Endothelial cell of hepatic sinusoid (primary cell): ENCODE results near the gene MKNK1.

Experiments used
- in situ Hi-C: cut with HindIII; loops from 2 replicates; pipeline ENCODE4 v1.10.0; 2017; ENCODE audit warnings: low sequenced_read_pairs

The MKNK1 gene

GRCh38 chr1:46526013-46526690, 77.9 kb downstream of the MKNK1 start:
- in situ Hi-C loops = no loop called here

GRCh38 chr1:46525253-46525983, 78.7 kb downstream of the MKNK1 start:
- in situ Hi-C loops = no loop called here

- in situ Hi-C loops = loop anchor here (5.0 kb wide), 1 partner anchor 48 kb away; no protein-coding TSS in a partner anchor
These were observed 79.2 kb downstream of the MKNK1 start for GRCh38 chr1:46524843-46525242.

- in situ Hi-C loops = loop anchor here (5.0 kb wide), 1 partner anchor 46 kb away; no protein-coding TSS in a partner anchor
These were observed 80.3 kb downstream of the MKNK1 start for GRCh38 chr1:46523496-46524353.

- in situ Hi-C loops = loop anchor here (5.0 kb wide), 1 partner anchor 46 kb away; no protein-coding TSS in a partner anchor
These were observed 81.1 kb downstream of the MKNK1 start for GRCh38 chr1:46522969-46523320.

- in situ Hi-C loops = loop anchor here (5.0 kb wide), 1 partner anchor 45 kb away; no protein-coding TSS in a partner anchor
These were observed 81.7 kb downstream of the MKNK1 start for GRCh38 chr1:46522184-46522968.

GRCh38 chr1:46521414-46521813, 82.7 kb downstream of the MKNK1 start:
- in situ Hi-C loops = loop anchor here (5.0 kb wide), 1 partner anchor 44 kb away; no protein-coding TSS in a partner anchor

- in situ Hi-C loops = loop anchor here (5.0 kb wide), 1 partner anchor 43 kb away; no protein-coding TSS in a partner anchor
These were observed 83.8 kb downstream of the MKNK1 start for GRCh38 chr1:46520063-46520911.

- in situ Hi-C loops = no loop called here
These were observed 84.9 kb downstream of the MKNK1 start for GRCh38 chr1:46519209-46519608.

GRCh38 chr1:46517932-46518498, 86.1 kb downstream of the MKNK1 start:
- in situ Hi-C loops = no loop called here

- in situ Hi-C loops = no loop called here
These were observed 87.0 kb downstream of the MKNK1 start for GRCh38 chr1:46517010-46517600.

GRCh38 chr1:46516200-46516950, 87.7 kb downstream of the MKNK1 start:
- in situ Hi-C loops = no loop called here

GRCh38 chr1:46515576-46515975, 88.5 kb downstream of the MKNK1 start:
- in situ Hi-C loops = no loop called here

- in situ Hi-C loops = no loop called here
These were observed 90.5 kb downstream of the MKNK1 start for GRCh38 chr1:46513536-46513935.

GRCh38 chr1:46512792-46513190, 91.3 kb downstream of the MKNK1 start:
- in situ Hi-C loops = no loop called here

GRCh38 chr1:46512135-46512791, 91.8 kb downstream of the MKNK1 start:
- in situ Hi-C loops = no loop called here

- in situ Hi-C loops = no loop called here
These were observed 93.1 kb downstream of the MKNK1 start for GRCh38 chr1:46510998-46511365.
